Mesenchymal stem cell (in vitro differentiated cells and primary cell): ENCODE data around the gene THBS3.
A peak's percentile ranks its signal among the peaks of the same experiment; 100 is the strongest.
"Not testable (repeated sequence)": the region's sequence is repeated elsewhere in the genome, so short reads cannot be mapped to it uniquely, and the experiment has no call there.

Source experiments
- DNase-seq: peaks from one replicate; pipeline ENCODE4 v3.0.0-alpha.2; 2013
- H2AFZ ChIP-seq: one replicate; pipeline ENCODE4 v1.6.1; 2013; ENCODE audit warnings: low read depth, mild to moderate bottlenecking, control low read depth, inconsistent platforms, low read length, moderate library complexity
- H2AK5ac ChIP-seq: 2 replicates; pipeline ENCODE4 v1.6.1; 2013; ENCODE audit warnings: low read length, moderate library complexity, mild to moderate bottlenecking, inconsistent platforms; ENCODE audit not compliant: severe bottlenecking
- H2BK120ac ChIP-seq: one replicate; pipeline ENCODE4 v1.6.1; 2013; ENCODE audit warnings: low read depth, mild to moderate bottlenecking, inconsistent platforms, low read length, moderate library complexity
- H2BK12ac ChIP-seq, 2 experiments: one replicate each; pipeline ENCODE4 v1.6.1; 2013; ENCODE audit warnings: inconsistent platforms in 2 of 2, low read length in 2 of 2, mild to moderate bottlenecking in 2 of 2, moderate library complexity in 2 of 2, control low read depth in 1 of 2
- H2BK15ac ChIP-seq: one replicate; pipeline ENCODE4 v1.6.1; 2013; ENCODE audit warnings: mild to moderate bottlenecking, low read depth, inconsistent platforms; ENCODE audit not compliant: poor library complexity, severe bottlenecking
- H2BK5ac ChIP-seq: 2 replicates; pipeline ENCODE4 v1.6.1; 2013; ENCODE audit warnings: low read depth, mild to moderate bottlenecking, low read length, control low read depth, inconsistent platforms; ENCODE audit not compliant: poor library complexity, severe bottlenecking
- H3K14ac ChIP-seq, 2 experiments: one replicate each; pipeline ENCODE4 v1.6.1; 2013; ENCODE audit warnings: inconsistent platforms in 2 of 2, low read length in 2 of 2, control low read depth in 1 of 2, mild to moderate bottlenecking in 1 of 2, moderate library complexity in 1 of 2
- H3K18ac ChIP-seq, 2 experiments: one replicate each; pipeline ENCODE4 v1.6.1; 2013; ENCODE audit warnings: inconsistent platforms in 2 of 2, low read length in 2 of 2, control low read depth in 1 of 2, low read depth in 1 of 2, mild to moderate bottlenecking in 1 of 2
- H3K23ac ChIP-seq, 2 experiments: one replicate each; pipeline ENCODE4 v1.6.1; 2013; ENCODE audit warnings: inconsistent platforms in 2 of 2, low read length in 2 of 2, mild to moderate bottlenecking in 2 of 2, moderate library complexity in 2 of 2, control low read depth in 1 of 2
- H3K27ac ChIP-seq: 2 replicates; pipeline ENCODE4 v1.5.1; 2013; ENCODE audit warnings: mild to moderate bottlenecking, moderate library complexity, low read length, control low read depth, inconsistent platforms; ENCODE audit not compliant: poor library complexity, severe bottlenecking
- H3K27me3 ChIP-seq, 2 experiments: 2 replicates each; pipeline versions ENCODE4 v1.6.1 to v1.7.0; 2013; ENCODE audit warnings: low read length in 2 of 2, mild to moderate bottlenecking in 2 of 2, moderate library complexity in 2 of 2, control low read depth in 1 of 2, inconsistent platforms in 1 of 2; ENCODE audit not compliant: control insufficient read depth in 1 of 2, insufficient read depth in 1 of 2
- H3K36me3 ChIP-seq, 2 experiments: 2 replicates each; pipeline versions ENCODE4 v1.6.1 to v1.7.0; 2013; ENCODE audit warnings: low read length in 2 of 2, control low read depth in 1 of 2, inconsistent platforms in 1 of 2, low read depth in 1 of 2, mild to moderate bottlenecking in 1 of 2; ENCODE audit not compliant: insufficient read depth in 2 of 2, control insufficient read depth in 1 of 2
- H3K4ac ChIP-seq, 2 experiments: one replicate each; pipeline ENCODE4 v1.6.1; 2013; ENCODE audit warnings: inconsistent platforms in 2 of 2, low read length in 2 of 2, mild to moderate bottlenecking in 2 of 2, moderate library complexity in 2 of 2, control low read depth in 1 of 2, low read depth in 1 of 2
- H3K4me1 ChIP-seq: 2 replicates; pipeline ENCODE4 v1.6.1; 2013; ENCODE audit warnings: low read depth, low read length, control low read depth; ENCODE audit not compliant: control insufficient read depth, insufficient read depth
- H3K4me2 ChIP-seq: 2 replicates; pipeline ENCODE4 v1.6.1; 2013; ENCODE audit warnings: low read length, mild to moderate bottlenecking, inconsistent platforms; ENCODE audit not compliant: poor library complexity, severe bottlenecking
- H3K4me3 ChIP-seq, 2 experiments: 2 replicates each; pipeline versions ENCODE4 v1.5.1 to v1.7.0; 2013; ENCODE audit warnings: low read length in 2 of 2, mild to moderate bottlenecking in 2 of 2, control low read depth in 1 of 2, low read depth in 1 of 2; ENCODE audit not compliant: insufficient read depth in 1 of 2
- H3K79me1 ChIP-seq: replicated peaks from 2 replicates; pipeline ENCODE4 v1.6.1; 2013; ENCODE audit warnings: mild to moderate bottlenecking, control low read depth, low read length, inconsistent platforms; ENCODE audit not compliant: poor library complexity, severe bottlenecking
- H3K9ac ChIP-seq: 2 replicates; pipeline ENCODE4 v1.7.0; 2013; ENCODE audit warnings: mild to moderate bottlenecking, low read length, moderate library complexity
- H3K9me3 ChIP-seq: 2 replicates; pipeline ENCODE4 v1.7.0; 2013; ENCODE audit warnings: mild to moderate bottlenecking, low read length; ENCODE audit not compliant: control insufficient read depth
- H4K8ac ChIP-seq: one replicate; pipeline ENCODE4 v1.6.1; 2013; ENCODE audit warnings: inconsistent platforms, mild to moderate bottlenecking, low read length, moderate library complexity
- H4K91ac ChIP-seq: one replicate; pipeline ENCODE4 v1.6.1; 2013; ENCODE audit warnings: mild to moderate bottlenecking, low read length, inconsistent platforms
- WGBS: methylation state at CpG from one replicate; pipeline ENCODE4 v1.1.7; 2013; ENCODE audit warnings: mixed read lengths; 5-methylcytosine and 5-hydroxymethylcytosine counted together

Gene THBS3

DNA sequence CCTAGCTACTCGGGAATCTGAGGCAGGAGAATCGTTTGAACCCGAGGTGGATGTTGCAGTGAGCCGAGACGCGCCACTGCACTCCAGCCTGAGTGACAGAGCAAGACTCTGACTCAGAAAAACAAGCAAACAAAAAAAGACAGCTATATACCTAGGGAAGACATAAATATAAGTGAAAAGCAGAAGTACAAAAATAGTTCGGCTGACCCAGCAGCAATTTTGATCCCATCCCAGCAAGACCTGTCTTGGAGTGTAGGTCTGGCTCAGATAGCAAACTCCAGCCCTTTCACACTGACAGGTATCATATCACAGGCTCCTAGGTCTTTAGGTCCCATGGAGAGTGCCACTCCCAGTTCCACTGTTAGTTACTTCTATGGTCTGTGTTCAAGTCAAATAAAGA is 15.3 kb upstream of the THBS3 start:
- H3K18ac ChIP-seq = no peak overlapping the region
- H4K8ac ChIP-seq = no peak overlapping the region
- no peak overlapping the region for H3K4ac ChIP-seq
- H3K9ac ChIP-seq = no peak overlapping the region
- H2BK12ac ChIP-seq = peak overlapping the region; percentile 64 to 81
- no peak overlapping the region for H3K4me2 ChIP-seq
- no peaks in the 10 kb centered on the region for H3K36me3 ChIP-seq
- no peak overlapping the region for H3K23ac ChIP-seq
- DNase-seq = no peak
- H3K27me3 ChIP-seq = no peaks in the 10 kb centered on the region
- H3K9me3 ChIP-seq = no peaks in the 10 kb centered on the region
- H2BK5ac ChIP-seq = no peak overlapping the region
- H3K79me1 ChIP-seq = peaks cover 2% of the 10 kb centered on the region
- no peak overlapping the region for H4K91ac ChIP-seq
- no peak overlapping the region for H3K4me3 ChIP-seq
- H2BK120ac ChIP-seq = no peak overlapping the region
- no peak overlapping the region for H3K27ac ChIP-seq
- H2AFZ ChIP-seq = no peak overlapping the region
- peaks cover 13% of the 10 kb centered on the region for H3K4me1 ChIP-seq
- H2AK5ac ChIP-seq = peak overlapping the region; percentile 79
- H3K14ac ChIP-seq = no peak overlapping the region
- no peak overlapping the region for H2BK15ac ChIP-seq
- WGBS = 81% methylated on average over 5 of the region's 7 CpGs

DNA sequence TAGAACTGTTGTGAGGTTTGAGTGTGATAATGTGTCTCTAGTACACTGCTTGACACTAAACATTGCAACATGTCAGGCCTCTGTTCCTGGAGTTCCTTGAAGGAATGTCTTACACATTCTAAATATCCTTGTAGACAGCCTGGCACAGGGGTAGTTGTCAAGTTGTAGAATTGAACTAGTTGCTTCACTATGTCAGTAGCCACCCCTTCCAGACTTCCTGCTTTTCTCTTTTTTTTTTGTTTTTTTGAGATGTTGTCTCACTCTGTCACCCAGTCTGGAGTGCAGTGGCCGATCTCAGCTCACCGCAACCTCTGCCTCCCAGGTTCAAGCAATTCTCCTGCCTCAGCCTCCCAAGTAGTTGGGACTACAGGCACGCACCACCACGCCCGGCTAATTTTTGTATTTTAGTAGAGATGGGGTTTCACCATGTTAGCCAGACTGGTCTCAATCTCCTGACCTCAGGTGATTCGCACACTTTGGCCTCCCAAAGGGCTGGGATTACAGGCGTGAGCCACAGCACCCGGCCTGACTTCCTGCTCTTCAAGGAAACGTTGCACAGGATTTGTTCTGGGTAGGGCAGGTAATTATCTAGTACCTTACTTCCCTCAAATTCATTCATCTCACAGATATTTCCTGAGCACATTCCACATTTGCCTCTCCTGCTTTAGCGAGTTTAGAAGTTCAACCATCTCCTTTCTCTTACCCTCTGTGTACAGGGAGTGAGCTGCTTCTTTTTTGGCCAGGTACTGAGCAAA is 12.7 kb upstream of the THBS3 start:
- not testable (repeated sequence) for H2BK12ac ChIP-seq, H3K4me2 ChIP-seq, H3K14ac ChIP-seq, H3K27ac ChIP-seq, H3K79me1 ChIP-seq, H3K4ac ChIP-seq, H3K18ac ChIP-seq, H3K27me3 ChIP-seq, H3K9me3 ChIP-seq, H4K91ac ChIP-seq, H2BK15ac ChIP-seq, H4K8ac ChIP-seq, H2BK5ac ChIP-seq, H3K4me3 ChIP-seq, DNase-seq, H3K23ac ChIP-seq, H2AK5ac ChIP-seq, H3K4me1 ChIP-seq, H2BK120ac ChIP-seq, H3K9ac ChIP-seq, H2AFZ ChIP-seq
- H3K36me3 ChIP-seq = peaks cover 8 to 19% of the 10 kb centered on the region in 2 experiments
- WGBS = 95% methylated on average over 8 of the region's 10 CpGs

DNA sequence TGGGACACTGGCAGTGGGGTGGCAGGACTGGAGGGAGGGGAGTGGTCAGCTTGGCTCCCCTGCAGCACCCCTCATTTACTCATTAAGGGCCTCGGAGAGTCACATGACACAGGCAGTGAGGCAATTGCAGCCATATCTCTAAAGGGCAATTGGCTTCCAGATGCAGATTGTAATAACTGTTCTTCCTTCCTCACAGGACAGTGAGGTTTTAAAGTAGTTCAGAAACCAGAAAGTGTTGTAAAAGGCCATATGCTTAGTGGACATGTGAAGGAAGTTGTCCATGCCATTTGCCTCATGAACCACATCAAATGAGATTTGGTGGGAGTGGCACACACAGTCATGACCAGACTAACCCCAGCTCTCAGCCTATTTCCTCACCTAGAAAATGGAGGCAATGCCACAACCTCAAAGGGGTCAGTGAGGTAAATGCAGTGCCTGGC is 11.9 kb upstream of the THBS3 start:
- Histone ChIP-seq H3K79me1 (peaks cover 2% of the 10 kb centered on the region), H4K8ac (peak overlapping the region; percentile 76), H2BK15ac (no peak overlapping the region), H4K91ac (no peak overlapping the region), H3K4me3 (peak overlapping the region in 1 of 2 experiments; percentile 61), H3K4me2 (no peak overlapping the region), H2BK120ac (no peak overlapping the region), H3K27ac (no peak overlapping the region), H3K9me3 (no peaks in the 10 kb centered on the region), H3K36me3 (peaks cover 15 to 27% of the 10 kb centered on the region in 2 experiments), H3K18ac (peak overlapping the region in 1 of 2 experiments; percentile 67), H3K4ac (no peak overlapping the region), H2BK5ac (no peak overlapping the region), H3K23ac (no peak overlapping the region), H2AFZ (no peak overlapping the region), H3K14ac (no peak overlapping the region), H3K9ac (peak overlapping the region; percentile 73), H2BK12ac (peak overlapping the region; percentile 0 to 15), H3K4me1 (peaks cover 2% of the 10 kb centered on the region), H3K27me3 (no peaks in the 10 kb centered on the region), H2AK5ac (no peak overlapping the region)
- peak; percentile 25 for DNase-seq
- WGBS = no CpG with 5 or more reads among the region's 1 CpG

DNA sequence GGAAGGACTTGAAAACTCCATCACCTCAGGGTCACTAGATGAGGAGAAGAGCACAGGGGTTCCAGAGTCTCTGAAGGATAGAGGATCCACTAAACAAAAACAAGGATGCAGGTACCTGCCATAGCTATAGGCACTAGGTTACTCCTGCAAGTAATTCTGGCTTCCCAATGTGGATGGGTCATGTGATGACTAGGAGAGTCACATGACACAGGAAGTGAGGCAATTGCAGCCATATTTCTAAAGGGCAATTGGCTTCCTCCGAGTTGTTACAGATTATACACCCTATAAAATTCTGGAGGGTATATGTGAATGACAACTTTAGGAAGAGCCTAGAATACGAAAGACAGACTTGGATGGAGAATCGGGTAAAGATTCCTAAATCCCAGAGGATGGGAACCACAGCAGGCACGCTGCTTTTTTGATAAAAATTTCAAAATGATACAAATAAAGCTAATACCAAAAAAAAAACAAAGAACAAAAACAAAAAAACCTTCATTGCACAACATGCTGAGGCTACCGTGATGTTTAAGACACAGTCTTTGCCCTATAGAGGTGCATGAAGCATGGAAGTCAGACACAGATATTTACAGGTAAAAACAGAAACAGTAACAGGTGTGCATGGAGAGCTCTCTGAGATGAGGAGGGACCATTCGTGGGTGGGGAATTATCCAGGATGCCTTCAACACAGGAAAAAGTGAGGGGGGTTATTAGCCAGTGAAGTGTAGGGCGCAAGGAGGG is 11.3 kb upstream of the THBS3 start:
- Histone ChIP-seq H2BK15ac (no peak overlapping the region), H3K4me1 (peaks cover 2% of the 10 kb centered on the region), H3K9ac (peak overlapping the region; percentile 73), H4K91ac (no peak overlapping the region), H2AK5ac (no peak overlapping the region), H3K36me3 (peaks cover 15 to 28% of the 10 kb centered on the region in 2 experiments), H3K23ac (no peak overlapping the region), H3K4ac (no peak overlapping the region), H2BK12ac (peak overlapping the region in 1 of 2 experiments; percentile 15), H3K9me3 (no peaks in the 10 kb centered on the region), H3K4me2 (no peak overlapping the region), H2AFZ (no peak overlapping the region), H3K79me1 (peaks cover 2% of the 10 kb centered on the region), H4K8ac (peak overlapping the region; percentile 22), H2BK120ac (no peak overlapping the region), H3K18ac (peak overlapping the region; percentile 40 to 67), H3K14ac (no peak overlapping the region), H3K27ac (no peak overlapping the region), H2BK5ac (no peak overlapping the region), H3K4me3 (peak overlapping the region in 1 of 2 experiments; percentile 61), H3K27me3 (no peaks in the 10 kb centered on the region)
- 75% methylated on average over 6 of the region's 7 CpGs for WGBS
- peak; percentile 62 for DNase-seq
